GM23338 (cell line): ENCODE results near the gene DUSP21. TPM values are rescaled to one million over a fixed set of nuclear protein-coding genes. Genes with fewer than 3 reads are reported as not detected.

Experiments
- ATAC-seq: fragments of 200-7000 bp; cut with Tn5 transposase; 3 replicates; pipeline ENCODE4 v1.9.1; 2020
- DNase-seq: peaks from one replicate; pipeline ENCODE4 v3.0.0-alpha.2; 2015; ENCODE audit warnings: low spot score
- H2AFZ ChIP-seq: fragments of 200-600 bp; sonication (generic); 2 replicates; pipeline ENCODE4 v1.8.0; 2016; ENCODE audit warnings: antibody characterized with exemption, mild to moderate bottlenecking, moderate library complexity
- H3F3A ChIP-seq: fragments of 200-600 bp; sonication (generic); replicated peaks from 2 replicates; pipeline ENCODE4 v1.8.0; 2017; ENCODE audit warnings: antibody characterized with exemption, mixed run types, low read depth
- H3K27ac ChIP-seq: fragments of 200-600 bp; sonication (generic); 2 replicates; pipeline ENCODE4 v1.6.1; 2016; ENCODE audit warnings: low read depth
- H3K27me3 ChIP-seq: fragments of 200-600 bp; sonication (generic); 2 replicates; pipeline ENCODE4 v1.8.0; 2016; ENCODE audit warnings: mild to moderate bottlenecking, mixed run types, moderate library complexity; ENCODE audit not compliant: insufficient read depth
- H3K36me3 ChIP-seq: fragments of 200-600 bp; sonication (generic); 2 replicates; pipeline ENCODE4 v1.8.0; 2016; ENCODE audit warnings: mild to moderate bottlenecking; ENCODE audit not compliant: insufficient read depth
- H3K4me1 ChIP-seq: fragments of 200-600 bp; sonication (generic); 2 replicates; pipeline ENCODE4 v1.8.0; 2016; ENCODE audit warnings: mild to moderate bottlenecking, moderate library complexity; ENCODE audit not compliant: insufficient read depth
- H3K4me2 ChIP-seq: fragments of 200-600 bp; sonication (generic); 2 replicates; pipeline ENCODE4 v1.7.1; 2017; ENCODE audit warnings: mixed run types
- H3K4me3 ChIP-seq: fragments of 200-600 bp; sonication (generic); 2 replicates; pipeline ENCODE4 v1.6.1; 2016; ENCODE audit warnings: mixed run types
- H3K79me2 ChIP-seq: fragments of 200-600 bp; sonication (generic); replicated peaks from 2 replicates; pipeline ENCODE4 v1.8.0; 2017; ENCODE audit warnings: mild to moderate bottlenecking; ENCODE audit not compliant: insufficient read depth
- H3K9me2 ChIP-seq: fragments of 200-600 bp; sonication (generic); 2 replicates; pipeline ENCODE4 v1.8.0; 2017; ENCODE audit not compliant: insufficient read depth
- H4K20me1 ChIP-seq: fragments of 200-600 bp; sonication (generic); replicated peaks from 2 replicates; pipeline ENCODE4 v1.8.0; 2017; ENCODE audit warnings: mild to moderate bottlenecking; ENCODE audit not compliant: insufficient read depth
- H3K27ac Mint-ChIP-seq: 2 replicates; pipeline ENCODE4 v1.8.0; 2020; ENCODE audit warnings: inconsistent platforms, mild to moderate bottlenecking, moderate library complexity, mixed read lengths
- H3K27me3 Mint-ChIP-seq: 3 replicates; pipeline ENCODE4 v1.8.0; 2022; ENCODE audit warnings: low read depth, mild to moderate bottlenecking, moderate library complexity, mixed read lengths, inconsistent platforms; ENCODE audit not compliant: insufficient read depth, poor library complexity
- H3K36me3 Mint-ChIP-seq: 3 replicates; pipeline ENCODE4 v1.8.0; 2021; ENCODE audit warnings: low read depth, mild to moderate bottlenecking, inconsistent platforms, moderate library complexity, mixed read lengths
- H3K4me1 Mint-ChIP-seq: 3 replicates; pipeline ENCODE4 v1.8.0; 2020; ENCODE audit warnings: mild to moderate bottlenecking, inconsistent platforms, mixed read lengths
- H3K4me3 Mint-ChIP-seq: 3 replicates; pipeline ENCODE4 v1.8.0; 2021; ENCODE audit warnings: moderate library complexity, mild to moderate bottlenecking, inconsistent platforms, mixed read lengths
- H3K9me3 Mint-ChIP-seq: 3 replicates; pipeline ENCODE4 v1.8.0; 2020; ENCODE audit warnings: moderate library complexity, mild to moderate bottlenecking, inconsistent platforms, mixed read lengths
- CREB1 ChIP-seq: fragments of 250-450 bp; sonication (Bioruptor Pico); IDR thresholded peaks from 2 replicates; pipeline ENCODE4 v1.5.0; 2020; ENCODE audit warnings: low read depth, mild to moderate bottlenecking, moderate library complexity
- CTCF ChIP-seq, 2 experiments: fragments of 200-600 bp in 1 of 2; sonication (generic) in 1 of 2; conservative IDR thresholded peaks; 2 replicates each; pipeline versions ENCODE4 v1.5.1 to v1.6.1; 2016 to 2017; ENCODE audit warnings: antibody characterized with exemption in 2 of 2, low read depth in 2 of 2, mild to moderate bottlenecking in 2 of 2, moderate library complexity in 1 of 2
- ETS1 ChIP-seq: IDR thresholded peaks from 2 replicates; pipeline ENCODE4 v1.6.1; 2016; ENCODE audit warnings: antibody characterized with exemption
- EZH2 ChIP-seq: fragments of 200-600 bp; sonication (generic); IDR thresholded peaks from one replicate; pipeline ENCODE4 v1.8.0; 2017; ENCODE audit warnings: antibody characterized with exemption, mild to moderate bottlenecking, low read depth; ENCODE audit not compliant: unreplicated experiment
- EZH2phosphoT487 ChIP-seq: fragments of 200-600 bp; sonication (generic); IDR thresholded peaks from one replicate; pipeline ENCODE4 v1.8.1; 2018; ENCODE audit warnings: antibody characterized with exemption; ENCODE audit not compliant: unreplicated experiment
- JUNB ChIP-seq: IDR thresholded peaks from one replicate; pipeline ENCODE4 v1.6.1; 2016; ENCODE audit warnings: antibody characterized with exemption; ENCODE audit not compliant: unreplicated experiment
- NANOG ChIP-seq: IDR thresholded peaks from 2 replicates; pipeline ENCODE4 v1.6.1; 2016; ENCODE audit warnings: antibody characterized with exemption, borderline replicate concordance
- POLR2AphosphoS5 ChIP-seq: IDR thresholded peaks from 2 replicates; pipeline ENCODE4 v1.6.1; 2016; ENCODE audit warnings: antibody characterized with exemption, low read depth
- REST ChIP-seq: IDR thresholded peaks from one replicate; pipeline ENCODE4 v1.6.1; 2018; ENCODE audit warnings: antibody characterized with exemption; ENCODE audit not compliant: unreplicated experiment
- STAT1 ChIP-seq: IDR thresholded peaks from one replicate; pipeline ENCODE4 v1.6.1; 2016; ENCODE audit warnings: antibody characterized with exemption; ENCODE audit not compliant: unreplicated experiment
- ZNF114 ChIP-seq: fragments of 250-450 bp; sonication (Bioruptor Pico); IDR thresholded peaks from 2 replicates; pipeline ENCODE4 v1.5.0; 2020; ENCODE audit warnings: mild to moderate bottlenecking, moderate library complexity
- ZNF331 ChIP-seq: fragments of 250-450 bp; sonication (Bioruptor Pico); IDR thresholded peaks from 2 replicates; pipeline ENCODE4 v1.5.0; 2020; ENCODE audit warnings: low read depth, mild to moderate bottlenecking, moderate library complexity
- ZNF462 ChIP-seq: fragments of 250-450 bp; sonication (Bioruptor Pico); IDR thresholded peaks from 2 replicates; pipeline ENCODE4 v1.5.0; 2020; ENCODE audit warnings: mild to moderate bottlenecking, moderate library complexity
- polyA plus RNA-seq: library from polyadenylated mRNA; unstranded; fragments of >200 nt; fragmentation: Nextera tagmentation; extraction: Ambion mirVana; gene quantifications from 2 replicates; pipeline ENCODE4 v1.2.1, GENCODE V29; 2016
- total RNA-seq: library from RNA; depleted of rRNA; stranded (reverse); fragments of >200 nt; shearing (Covaris generic); gene quantifications from 2 replicates; pipeline ENCODE4 v1.2.3, GENCODE V29; 2014

Gene DUSP21
- total and polyA plus RNA-seq, 2 experiments from 2014 or later: not detected

GRCh38 chrX:44882635-44883034 lies 38.8 kb downstream of the DUSP21 start:
- DNase-seq: no peak
- no peaks in the 10 kb centered on the region for H3K4me1 ChIP-seq
- Mint-ChIP-seq H3K4me3 (no peak overlapping the region), H3K27ac (no peak overlapping the region), H3K4me1 (no peaks in the 10 kb centered on the region), H3K9me3 (no peaks in the 10 kb centered on the region), H3K36me3 (peaks cover 2% of the 10 kb centered on the region; the same call in 1 of the 3 replicates), H3K27me3 (peaks cover 1% of the 10 kb centered on the region)
- H2AFZ ChIP-seq: no peak overlapping the region
- no peak for ATAC-seq
- TF ChIP-seq REST (no peak), NANOG (no peak), CTCF (conservative IDR thresholded peaks at IDR 0.05; ENCODE audit: low read depth in 2 of 2) (no peak), JUNB (no peak), STAT1 (no peak), POLR2AphosphoS5 (no peak), CREB1 (CRISPR knock-in tag) (no peak), ZNF462 (CRISPR knock-in tag) (no peak), ZNF331 (no peak), ETS1 (no peak), EZH2phosphoT487 (no peak), EZH2 (no peak), ZNF114 (CRISPR knock-in tag) (no peak)
- H4K20me1 ChIP-seq: peaks cover 12% of the 10 kb centered on the region; the same call in 1 of the 2 replicates
- no peak overlapping the region for H3K27ac ChIP-seq
- no peak overlapping the region for H3K4me2 ChIP-seq
- peaks cover 100% of the 10 kb centered on the region for H3K79me2 ChIP-seq
- no peaks in the 10 kb centered on the region for H3F3A ChIP-seq
- no peak overlapping the region for H3K4me3 ChIP-seq
- no peaks in the 10 kb centered on the region for H3K27me3 ChIP-seq
- H3K36me3 ChIP-seq: no peaks in the 10 kb centered on the region
- H3K9me2 ChIP-seq: no peaks in the 10 kb centered on the region
